B cell (primary cell): ENCODE results near the gene XDH.

Experiments
- EZH2 ChIP-seq: IDR thresholded peaks from 2 replicates; pipeline ENCODE4 v1.6.1; 2012; ENCODE audit warnings: borderline replicate concordance, low read depth, mild to moderate bottlenecking, moderate library complexity, low read length; ENCODE audit not compliant: insufficient read depth, poor library complexity, severe bottlenecking
- TF ChIP-seq, protein P1 (sequence below): fragments of 200-600 bp; IDR thresholded peaks from one replicate; pipeline ENCODE4 v1.8.0; 2022; ENCODE audit warnings: antibody characterized with exemption, mild to moderate bottlenecking

DNA sequence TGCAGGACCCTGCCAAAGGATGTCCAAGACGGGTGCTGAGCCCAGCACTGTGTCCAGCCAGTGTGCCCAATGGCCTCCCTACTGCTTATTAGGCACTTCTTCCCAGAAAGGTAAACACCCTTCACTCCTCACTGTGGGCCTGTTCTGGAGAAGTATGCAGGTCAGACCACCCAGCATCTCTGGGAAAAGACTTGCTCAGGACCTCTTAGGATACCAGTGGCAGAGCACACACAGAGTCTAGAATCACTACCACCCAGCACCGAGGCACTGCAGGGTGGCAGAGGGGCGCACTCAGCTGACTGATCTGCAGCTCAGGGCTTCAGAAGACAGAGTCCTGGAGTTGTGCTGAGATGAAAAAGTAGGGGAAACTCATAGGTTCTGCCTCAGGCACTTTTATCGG is 25.8 kb downstream of the XDH start:
- TF ChIP-seq, protein P1, sequence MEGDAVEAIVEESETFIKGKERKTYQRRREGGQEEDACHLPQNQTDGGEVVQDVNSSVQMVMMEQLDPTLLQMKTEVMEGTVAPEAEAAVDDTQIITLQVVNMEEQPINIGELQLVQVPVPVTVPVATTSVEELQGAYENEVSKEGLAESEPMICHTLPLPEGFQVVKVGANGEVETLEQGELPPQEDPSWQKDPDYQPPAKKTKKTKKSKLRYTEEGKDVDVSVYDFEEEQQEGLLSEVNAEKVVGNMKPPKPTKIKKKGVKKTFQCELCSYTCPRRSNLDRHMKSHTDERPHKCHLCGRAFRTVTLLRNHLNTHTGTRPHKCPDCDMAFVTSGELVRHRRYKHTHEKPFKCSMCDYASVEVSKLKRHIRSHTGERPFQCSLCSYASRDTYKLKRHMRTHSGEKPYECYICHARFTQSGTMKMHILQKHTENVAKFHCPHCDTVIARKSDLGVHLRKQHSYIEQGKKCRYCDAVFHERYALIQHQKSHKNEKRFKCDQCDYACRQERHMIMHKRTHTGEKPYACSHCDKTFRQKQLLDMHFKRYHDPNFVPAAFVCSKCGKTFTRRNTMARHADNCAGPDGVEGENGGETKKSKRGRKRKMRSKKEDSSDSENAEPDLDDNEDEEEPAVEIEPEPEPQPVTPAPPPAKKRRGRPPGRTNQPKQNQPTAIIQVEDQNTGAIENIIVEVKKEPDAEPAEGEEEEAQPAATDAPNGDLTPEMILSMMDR = no peak
- no peak for TF ChIP-seq EZH2
